Ovary (tissue), 3 donors: ENCODE results near the gene PHACTR3.

Experiments
- CTCF ChIP-seq, 3 donors: fragments of 450-650 bp in 2 of 3; fragments of 200-600 bp in 1 of 3; IDR thresholded peaks; one replicate each; pipeline versions ENCODE4 v1.5.1 to v1.8.0; 2016 to 2022; ENCODE audit warnings: antibody characterized with exemption in 3 of 3, mild to moderate bottlenecking in 1 of 3
- EP300 ChIP-seq: sonication (generic); formaldehyde crosslinking; IDR thresholded peaks from one replicate; pipeline ENCODE4 v1.6.1; 2017; ENCODE audit warnings: antibody characterized with exemption
- POLR2A ChIP-seq: fragments of 450-650 bp; IDR thresholded peaks from one replicate; pipeline ENCODE4 v1.6.1; 2017; ENCODE audit warnings: antibody characterized with exemption, mild to moderate bottlenecking, moderate library complexity
- donor health status: DM: no; HTN: no; CAD: no.

- TF ChIP-seq CTCF (IDR thresholded peaks at IDR 0.05) (no peak), POLR2A (no peak), EP300 (no peak)
Observed at GRCh38 chr20:59738851-59739250, 134.5 kb downstream of the PHACTR3 start.
